NCI-H446 (cell line): ENCODE measurements around the gene COX10.

Experiments used
- DNase-seq, 2 experiments: peaks; one replicate each; lab custom pipeline; 2025; lab: John Stamatoyannopoulos, UW

Gene COX10

DNA sequence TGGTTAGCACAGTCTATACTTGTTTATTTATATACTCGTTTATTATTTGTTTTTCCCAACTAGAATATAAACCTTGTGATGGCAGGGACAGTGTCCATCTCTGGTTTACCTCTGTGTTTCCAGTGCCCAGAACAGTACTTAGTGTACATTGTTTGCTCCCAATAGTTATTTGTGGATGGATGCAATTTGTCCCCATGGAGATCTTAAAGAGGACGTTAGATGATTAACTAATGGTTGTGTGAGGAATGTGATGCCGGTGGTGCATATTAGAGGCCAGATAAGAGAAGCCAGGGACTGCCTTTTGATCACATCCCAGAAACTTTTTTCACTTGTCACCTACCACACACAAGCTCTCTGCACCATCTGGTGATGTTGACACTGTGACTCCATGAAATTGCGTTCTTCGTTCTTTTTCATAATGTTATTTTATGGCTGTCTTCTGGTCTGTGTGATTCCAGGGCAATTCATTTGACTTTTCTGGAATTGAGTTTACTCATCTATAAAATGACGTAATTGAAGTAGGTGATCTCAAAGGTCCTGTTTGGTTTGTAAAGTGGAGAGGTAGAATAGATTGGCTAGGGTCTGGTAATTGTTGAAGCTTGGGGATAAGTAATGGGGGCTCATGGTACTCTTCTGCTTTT, 1.2 kb downstream of the COX10 start:
- DNase-seq = no peak

DNA sequence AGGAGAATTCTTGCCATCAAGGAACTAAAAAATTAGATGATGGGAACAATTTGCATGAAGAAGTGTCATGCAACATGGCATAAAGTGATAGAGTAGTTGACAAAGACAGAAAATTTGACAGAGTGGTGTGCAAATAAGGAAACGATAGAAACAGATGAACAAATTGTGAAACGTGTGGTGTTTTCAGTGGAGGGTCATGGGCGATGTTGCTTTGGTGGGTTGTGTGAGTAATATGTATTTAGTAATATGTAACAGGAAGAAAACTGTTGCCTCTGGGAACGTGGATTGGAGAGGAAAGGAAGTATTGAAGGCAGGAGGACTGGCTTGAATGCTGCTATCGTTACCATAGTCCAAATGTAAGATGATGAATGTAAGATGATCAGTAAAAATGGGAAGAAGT, 3.6 kb downstream of the COX10 start:
- DNase-seq = no peak

DNA sequence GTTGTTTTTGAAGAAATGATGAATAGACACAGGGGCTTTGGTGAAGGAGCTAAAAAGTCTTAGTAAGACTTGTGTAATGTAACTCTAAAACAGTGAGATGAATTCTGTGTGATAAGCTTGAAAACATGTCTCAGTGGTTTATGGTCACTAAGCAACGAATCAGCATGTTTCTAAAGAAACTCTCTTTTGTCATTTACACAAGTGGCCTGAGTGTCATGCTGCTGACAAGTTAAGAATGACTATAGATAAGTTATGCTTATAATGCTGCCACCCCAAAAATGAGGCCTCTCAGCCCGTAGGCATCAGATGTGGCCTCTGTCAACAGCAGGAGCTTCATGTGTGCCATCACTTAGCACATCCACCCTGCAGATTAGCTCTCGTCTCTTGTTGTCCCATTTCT, 8.7 kb downstream of the COX10 start:
- no peak for DNase-seq

DNA sequence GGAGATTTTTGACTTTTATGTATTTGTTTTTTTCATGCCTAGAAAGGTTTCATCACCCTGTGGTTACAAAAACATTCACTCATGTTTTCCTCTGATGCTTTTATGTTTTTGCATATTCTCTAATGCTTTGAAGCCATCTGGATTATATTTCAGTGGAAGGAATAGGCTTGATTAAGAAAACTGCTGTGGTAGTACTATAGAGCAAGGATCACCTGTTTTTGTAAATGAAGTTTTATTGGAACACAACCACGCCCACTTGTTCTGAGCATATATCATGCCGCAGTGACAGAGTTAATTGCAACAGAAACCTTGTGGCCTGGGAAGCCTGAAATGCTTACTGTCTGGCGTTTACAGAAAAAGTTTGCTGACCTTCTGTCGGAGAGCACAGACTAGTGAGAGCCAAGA, 11.5 kb downstream of the COX10 start:
- DNase-seq = no peak

DNA sequence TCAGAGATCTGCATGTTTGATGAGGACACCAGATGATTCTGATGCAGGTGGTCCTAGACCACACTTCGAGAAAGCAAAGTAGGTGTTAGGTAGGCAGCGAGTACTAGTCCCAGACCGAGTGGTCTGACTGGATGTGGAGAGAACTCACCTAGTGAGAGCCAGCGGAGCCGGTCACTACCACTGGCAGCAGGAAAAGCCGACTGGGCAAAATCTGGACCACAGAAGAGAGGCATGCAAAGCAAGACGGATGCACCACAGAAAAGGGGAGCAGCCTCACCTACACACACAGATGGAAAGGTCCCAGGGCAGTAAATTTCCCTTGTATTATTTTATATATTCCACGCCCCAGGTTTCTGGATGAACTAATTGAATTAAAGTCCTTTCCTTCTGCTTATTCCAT, 13.5 kb downstream of the COX10 start:
- DNase-seq = no peak

DNA sequence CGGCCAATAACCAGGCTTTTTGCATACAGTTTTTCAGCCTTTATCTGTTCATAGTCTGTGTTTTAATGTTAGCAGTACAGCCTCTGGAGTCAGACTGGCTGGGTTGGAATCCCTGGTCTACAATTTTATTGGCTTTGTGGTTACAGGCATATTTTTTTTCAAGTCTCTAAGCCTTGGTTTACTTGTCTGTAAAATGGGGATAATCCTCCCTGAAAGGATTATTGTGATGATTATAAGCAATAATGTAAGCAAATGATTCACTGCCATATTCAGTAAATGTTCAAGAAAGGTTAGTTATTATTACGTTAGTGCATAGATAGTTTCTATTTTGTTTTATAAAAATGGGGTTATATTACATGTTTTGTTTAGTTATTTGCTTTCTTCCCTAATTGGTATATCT, 15.7 kb downstream of the COX10 start:
- DNase-seq = no peak

DNA sequence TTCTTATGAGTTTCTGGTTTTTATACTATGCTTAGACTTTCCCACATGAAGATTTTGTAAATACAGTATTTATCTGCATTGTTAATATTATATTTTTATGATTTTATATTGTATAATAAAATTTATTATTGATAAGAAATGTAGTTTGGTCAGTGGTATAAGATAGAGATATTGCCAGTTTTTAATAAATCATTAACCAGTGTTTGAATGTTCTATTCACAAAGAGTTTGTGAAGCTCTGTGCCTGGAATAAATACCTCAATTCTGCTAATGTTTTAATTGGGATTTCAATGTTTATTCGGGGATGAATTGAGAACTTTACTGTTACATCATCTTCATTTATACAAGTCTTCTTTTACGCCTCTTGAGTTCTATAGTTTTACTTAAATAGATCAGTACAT, 16.9 kb downstream of the COX10 start:
- no peak for DNase-seq

DNA sequence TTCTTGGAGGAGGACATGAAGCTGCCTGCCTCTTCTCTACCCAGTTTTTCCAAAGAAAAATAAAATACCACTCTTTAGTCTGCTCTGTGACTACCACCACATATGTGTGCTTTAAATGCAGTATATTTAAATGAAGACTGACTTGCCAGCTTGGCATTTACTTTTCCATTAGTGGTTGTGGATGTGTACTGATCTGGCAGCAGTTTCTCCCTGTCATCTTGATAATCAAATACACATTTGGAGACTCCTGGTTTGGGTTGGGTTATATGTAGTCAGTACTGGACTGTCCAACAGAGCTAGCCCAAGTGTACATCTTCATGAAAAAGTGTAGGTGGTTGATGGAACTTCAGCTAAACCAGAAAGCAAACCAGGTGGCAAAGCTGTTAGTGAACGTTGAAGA, 19.9 kb downstream of the COX10 start:
- DNase-seq = no peak

DNA sequence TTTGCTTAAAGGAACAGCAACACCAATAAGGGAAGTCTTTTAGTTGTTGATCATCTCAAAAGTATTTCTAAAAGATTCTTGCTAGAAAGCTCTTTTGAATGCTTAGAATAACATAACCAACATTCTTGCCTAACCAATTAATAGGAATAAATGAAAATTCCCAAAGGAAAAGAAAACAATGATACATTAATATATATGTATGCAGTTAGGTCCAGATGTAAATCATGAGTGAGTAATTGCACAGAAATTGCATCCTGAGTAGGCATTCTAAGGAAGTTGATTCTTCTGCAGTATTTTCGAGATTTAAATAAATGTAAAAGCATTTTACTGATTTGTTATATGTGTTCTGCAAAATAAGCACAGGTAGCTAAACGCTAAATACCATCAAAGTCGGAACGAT, 22.1 kb downstream of the COX10 start:
- no peak for DNase-seq

DNA sequence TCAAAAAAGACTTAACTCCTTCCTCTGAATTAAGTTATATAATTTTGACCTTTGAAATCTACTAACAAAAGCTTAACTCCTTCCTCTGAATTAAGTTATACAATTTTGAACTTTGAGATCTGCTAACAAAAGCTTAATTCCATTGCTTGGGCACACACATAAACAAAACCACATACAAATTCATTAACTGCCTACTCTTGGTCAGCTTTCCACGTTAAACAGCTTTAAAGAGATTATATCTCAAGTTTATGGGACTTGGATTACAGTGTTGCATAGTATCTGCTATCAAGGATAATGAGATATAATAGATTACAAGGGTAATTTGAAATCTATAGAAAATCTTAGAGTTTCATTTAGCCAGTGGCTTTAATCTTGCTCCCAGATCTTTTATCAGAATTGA, 23.5 kb downstream of the COX10 start:
- no peak for DNase-seq

DNA sequence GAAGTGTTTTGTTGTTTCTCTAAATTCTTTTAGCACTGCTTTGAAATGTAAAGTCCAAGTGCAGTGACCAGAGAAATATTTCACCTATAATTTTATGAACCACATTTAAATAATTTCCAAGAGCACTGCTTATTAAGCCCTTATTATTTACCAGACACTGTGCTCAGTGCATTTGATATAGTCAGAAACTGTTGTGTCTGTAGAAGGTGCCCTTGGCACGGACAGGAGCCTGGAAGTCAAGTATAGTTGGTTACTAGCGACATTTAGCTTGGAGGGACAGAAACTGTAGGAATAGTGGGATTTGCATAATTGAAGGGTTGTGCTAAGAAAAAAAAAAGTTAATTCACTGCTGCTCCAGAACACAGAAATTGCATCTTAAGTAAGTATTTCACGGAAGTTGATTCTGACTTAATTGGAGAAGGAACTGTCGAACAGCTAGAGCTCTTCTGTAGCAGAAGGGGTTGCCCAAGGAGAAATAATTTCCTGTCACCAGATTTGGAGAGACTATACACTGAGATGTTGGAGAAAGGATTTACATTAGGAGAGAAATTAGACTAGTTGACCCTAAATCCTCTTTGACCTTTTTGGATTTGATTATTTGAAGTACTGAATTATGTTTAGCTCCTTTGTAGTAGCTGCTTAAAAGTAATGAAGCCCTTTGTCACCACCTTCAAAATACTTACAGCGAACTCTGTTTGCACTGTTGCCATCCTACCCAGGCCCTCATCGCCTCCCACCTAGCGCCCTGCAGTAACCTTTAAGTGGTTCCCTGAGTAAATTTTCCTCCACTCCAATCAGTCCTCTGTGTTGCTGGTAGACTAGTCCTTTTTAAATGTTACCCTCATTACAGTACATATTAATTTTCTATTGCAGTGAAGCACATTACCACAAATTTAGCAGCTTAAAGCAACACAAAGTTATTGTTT, 25.6 kb downstream of the COX10 start:
- DNase-seq = no peak

DNA sequence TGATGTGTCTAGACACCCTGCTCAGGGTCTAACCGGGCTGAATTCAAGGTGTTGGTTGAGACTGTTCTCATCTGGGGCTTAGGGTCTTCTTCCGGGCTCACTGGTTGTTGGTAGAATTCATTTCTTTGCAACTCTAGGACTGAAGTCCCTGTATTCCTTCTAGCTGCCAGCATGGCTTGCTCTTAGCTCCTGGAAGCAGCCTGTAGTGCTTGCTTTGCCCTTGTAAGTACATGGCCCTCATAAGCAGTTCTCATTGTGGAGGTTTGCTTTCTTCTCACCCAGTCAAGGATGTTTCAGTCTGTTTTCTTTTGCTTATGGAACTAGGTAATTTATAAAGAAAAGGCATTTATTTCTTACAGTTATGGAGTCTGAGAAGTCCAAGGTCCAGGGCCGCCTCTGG, 26.3 kb downstream of the COX10 start:
- no peak for DNase-seq

DNA sequence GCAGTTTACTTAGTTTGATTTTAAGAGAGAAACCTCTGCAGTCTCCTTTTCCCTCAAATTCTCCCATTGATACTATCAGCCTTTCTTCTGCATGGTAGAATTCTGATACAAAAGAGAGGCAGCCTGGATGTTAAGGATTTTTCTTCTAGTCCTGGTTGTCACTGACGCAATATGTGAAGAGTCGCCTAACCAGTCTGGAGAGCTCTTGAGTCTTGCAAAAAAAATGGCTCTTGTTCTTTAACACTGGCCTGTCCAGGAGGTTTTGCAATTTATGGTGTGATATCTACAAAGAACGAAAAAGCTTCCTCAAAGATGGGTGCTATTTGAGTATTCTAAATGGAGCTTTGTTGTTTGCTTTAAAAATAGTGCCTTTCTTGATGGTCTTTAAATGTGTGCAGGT, 28.9 kb downstream of the COX10 start:
- no peak for DNase-seq

DNA sequence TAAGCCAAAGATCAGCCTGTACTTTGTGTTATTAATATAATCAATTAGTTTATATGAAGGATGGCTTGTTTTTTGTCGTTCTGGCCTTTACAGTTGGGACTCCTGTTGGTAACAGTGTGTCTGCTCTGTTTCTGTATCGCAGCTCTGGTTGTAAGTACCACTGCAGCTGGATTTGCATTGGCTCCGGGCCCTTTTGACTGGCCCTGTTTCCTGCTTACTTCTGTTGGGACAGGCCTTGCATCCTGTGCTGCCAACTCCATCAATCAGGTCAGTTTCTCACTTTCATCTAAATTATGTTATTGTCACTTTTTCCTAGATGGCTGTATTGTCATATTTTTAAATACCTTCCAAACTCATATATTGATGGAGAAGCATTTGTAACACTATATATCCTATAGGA, 32.7 kb downstream of the COX10 start:
- DNase-seq = no peak

DNA sequence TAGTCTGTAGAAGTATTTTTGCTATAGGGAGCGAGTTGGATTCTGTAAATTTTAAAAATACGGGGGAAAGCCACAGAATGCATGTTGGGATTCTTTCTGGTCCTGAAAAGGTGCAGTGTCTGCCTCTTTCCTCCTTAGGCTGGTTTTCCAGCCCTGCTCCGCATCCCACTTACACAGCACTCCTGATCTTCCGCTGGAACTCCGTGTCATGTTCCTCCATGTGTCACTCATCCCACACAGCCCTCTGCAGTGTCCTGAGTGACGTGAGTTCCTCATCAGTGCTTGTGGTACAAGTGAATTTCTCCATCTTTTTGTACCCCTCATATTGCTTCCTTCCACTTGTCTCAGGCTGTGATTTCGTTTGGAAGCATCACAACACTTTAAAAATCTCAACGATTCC, 34.5 kb downstream of the COX10 start:
- no peak for DNase-seq

DNA sequence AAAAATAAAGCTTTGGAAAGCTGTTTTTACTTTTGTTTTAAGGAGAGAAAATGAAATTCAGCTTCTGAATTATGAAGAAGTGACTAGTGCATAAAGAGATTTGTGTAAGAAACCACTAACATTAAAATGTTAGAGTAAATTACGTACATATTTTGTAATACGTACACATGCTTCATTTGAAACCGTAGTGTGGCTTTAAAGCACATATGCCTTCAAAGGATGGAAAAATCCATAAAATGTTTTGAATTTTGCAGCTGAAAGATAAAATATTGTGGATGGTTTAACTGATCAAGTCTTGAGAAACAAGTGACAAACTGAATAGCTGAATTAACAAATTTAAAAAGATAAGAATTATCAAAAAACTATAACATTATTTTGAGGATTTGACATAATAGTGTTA, 35.4 kb downstream of the COX10 start:
- no peak for DNase-seq

DNA sequence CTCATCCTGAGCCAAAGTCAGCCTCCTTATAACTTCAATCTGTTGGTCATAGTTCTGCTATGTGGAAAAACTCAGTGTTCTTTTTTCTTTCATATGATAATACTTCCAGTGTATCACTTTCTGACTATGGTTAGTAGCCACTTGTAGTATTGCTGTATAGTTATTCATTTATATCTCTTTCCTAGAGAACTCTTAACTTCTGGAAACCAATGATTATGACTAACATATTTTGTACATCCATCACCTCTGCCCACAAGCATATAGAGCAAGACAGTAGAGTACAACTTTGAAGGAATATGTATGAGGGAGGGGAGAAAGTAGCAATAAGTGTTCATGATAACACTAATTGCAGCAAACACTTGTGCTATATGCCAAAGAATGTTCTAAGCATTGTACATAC, 38.6 kb downstream of the COX10 start:
- DNase-seq = no peak

DNA sequence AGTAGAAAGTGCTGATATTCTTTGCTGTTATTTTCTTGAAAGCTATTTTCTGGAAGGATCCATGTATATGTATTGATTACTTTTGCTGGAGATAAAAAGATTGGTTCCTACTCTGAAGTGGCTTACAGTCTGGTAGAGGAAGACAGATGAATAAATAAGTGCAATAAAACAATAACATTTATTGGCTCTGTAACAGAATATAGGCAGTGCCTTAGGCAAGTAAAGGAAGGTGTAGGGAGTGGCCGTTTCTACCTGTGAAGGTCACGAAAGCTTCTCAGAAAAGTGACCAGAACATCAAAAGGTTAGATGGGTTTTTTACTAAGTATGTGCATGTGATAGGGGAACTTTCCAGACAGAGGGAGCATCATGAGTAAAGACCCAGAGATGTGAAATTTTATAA, 43.1 kb downstream of the COX10 start:
- no peak for DNase-seq

DNA sequence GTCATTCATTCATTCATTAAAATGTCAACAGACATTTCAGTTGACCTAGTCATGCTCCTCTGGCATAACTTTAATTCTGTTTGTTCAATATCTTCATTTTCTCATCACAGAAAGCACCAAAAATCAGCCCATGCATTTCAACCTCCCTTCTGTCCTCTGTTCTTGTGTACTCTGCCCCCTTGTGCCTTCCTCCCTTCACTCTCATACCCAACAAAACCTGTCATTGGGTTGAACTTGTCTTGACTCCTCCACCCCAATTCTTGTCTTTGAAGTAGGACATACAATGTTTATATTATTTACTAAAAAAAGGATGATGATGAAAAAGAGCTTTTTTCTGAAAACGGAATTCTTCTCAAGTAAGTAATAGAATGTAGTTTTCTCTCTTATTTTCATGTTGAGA, 43.8 kb downstream of the COX10 start:
- no peak for DNase-seq

DNA sequence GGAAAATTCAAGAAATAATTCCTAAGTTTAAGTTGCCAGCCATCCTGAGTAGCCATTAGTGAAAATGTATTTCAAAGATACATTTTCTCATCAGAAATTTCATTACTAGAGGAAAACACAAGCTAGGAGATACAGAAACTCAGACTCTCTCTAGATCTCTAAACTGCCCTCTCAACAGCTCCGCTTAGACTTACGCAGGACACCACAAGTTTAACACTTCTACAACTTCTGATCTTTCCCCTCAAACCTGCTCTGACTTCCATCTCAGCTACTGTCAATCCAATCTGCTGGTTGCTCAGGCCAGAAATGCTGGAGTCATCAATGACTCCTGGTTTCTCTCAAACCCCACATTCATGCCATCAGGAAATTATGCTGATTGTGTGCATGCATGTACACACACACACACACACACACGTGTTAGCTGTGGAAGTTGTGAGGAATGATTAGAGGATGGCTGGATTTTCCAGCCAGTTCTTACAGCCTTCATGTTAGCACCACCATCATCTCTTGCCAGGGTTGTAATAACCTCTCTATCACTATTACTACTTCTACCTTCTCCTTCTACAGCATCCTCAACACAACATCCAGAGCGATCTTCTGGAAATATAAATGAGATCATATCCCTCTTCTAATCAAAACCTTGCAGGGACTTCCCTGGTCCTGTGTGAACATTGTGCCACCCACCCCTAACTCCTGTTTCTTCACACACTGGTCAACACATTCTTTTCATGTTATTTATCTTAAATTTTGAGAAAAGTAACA, 47.1 kb downstream of the COX10 start:
- DNase-seq = no peak

DNA sequence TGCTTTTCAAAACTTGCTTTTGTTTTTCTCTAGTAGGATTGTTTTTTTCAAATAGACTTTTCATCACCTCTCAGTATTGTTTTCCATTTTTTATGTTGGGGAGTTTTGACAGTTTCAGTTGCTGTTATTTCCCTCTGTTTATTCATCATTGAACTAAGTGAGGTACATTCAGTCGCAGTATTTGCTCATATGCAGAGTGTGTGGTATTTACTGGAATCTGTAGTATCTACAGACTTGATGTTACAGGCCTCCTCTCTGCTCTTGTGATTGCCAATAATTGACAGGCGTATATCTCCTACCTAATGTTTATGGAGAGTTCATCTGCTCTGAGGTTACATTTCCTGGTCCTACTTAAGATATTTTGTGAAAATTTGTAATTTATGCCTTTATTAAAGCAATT, 49.6 kb downstream of the COX10 start:
- no peak for DNase-seq

DNA sequence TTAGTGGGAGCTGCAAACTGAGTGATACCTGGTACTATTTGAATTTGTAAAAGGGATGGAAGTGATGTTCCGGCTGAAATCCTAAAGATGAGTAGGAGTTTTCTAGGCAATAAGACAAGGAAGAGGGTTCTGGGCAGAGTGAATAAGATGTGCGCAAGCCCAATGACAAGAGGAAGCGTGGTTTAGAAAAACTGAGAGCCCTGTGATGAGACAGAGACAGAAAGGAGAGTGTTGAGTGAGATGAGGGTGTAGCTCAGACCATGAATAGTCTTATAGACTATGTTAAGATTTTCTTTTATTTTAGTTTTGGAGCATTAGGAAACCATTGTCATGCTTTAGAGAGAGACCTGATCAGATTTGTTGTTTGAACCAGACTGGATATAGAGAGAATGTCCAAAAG, 50.2 kb downstream of the COX10 start:
- no peak for DNase-seq

DNA sequence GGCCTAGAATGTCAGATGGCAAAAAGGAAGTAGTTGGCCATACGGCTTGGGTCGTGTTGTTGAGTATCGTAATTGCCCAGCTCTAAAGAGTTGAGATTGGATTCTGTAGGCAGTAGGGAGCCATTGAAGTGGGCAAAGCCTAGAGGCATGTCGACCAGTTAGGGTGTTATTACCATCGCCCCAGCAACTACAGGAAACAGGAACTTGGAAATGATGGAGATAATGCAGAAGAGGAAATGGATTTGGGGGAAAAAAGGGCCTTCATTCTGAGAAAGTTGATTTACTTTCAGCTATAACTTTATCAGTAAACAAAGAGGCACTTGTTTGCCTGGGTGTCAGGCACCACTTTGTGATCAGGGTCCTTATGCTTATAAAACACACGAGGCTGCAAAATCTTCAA, 52.6 kb downstream of the COX10 start:
- no peak for DNase-seq
